Non-pigmented ciliary epithelial cell (primary cell): ENCODE measurements around the gene CTIF.

Experiments used
- DNase-seq: peaks from one replicate; pipeline ENCODE4 v3.0.0-alpha.2; 2010; ENCODE audit warnings: low read depth

CTIF gene

GRCh38 chr18:48621815-48622555 lies 83.2 kb downstream of the CTIF start:
- no peak for DNase-seq

- no peak for DNase-seq
These were observed 84.1 kb downstream of the CTIF start for GRCh38 chr18:48622911-48623431.

DNA sequence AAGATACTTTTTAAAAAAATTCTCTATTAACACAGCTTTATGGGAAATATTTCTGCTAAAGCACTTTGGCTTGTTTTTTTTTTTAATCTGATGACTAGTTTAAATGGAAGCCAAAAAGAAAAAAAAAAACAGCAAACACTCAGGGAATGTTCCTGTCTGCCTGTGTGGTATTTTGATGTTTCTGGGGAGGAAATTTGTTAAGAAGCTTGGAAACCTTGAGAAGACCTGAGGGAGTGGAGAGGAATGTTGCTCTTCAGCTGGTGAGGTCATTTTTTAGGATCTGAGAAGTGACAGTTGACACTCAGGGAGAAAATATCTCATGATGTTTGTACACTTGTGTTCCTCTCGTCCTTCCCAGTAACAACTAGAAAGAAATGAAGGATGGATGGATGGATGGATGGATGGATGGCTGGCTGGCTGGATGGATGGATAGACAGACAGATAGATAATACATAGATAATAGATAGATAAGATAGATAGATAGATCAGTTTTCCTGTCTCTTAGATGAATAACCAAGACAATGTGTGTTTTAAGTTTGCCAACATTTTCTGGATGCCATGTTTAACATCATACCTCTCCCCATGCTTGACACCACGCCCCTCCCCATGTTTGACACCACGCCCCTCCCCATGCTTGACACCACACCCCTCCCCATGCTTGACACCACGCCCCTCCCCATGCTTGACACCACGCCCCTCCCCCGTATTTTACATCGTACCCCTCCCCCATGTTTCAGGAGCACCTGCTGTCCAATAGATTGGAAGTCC lies 84.8 kb downstream of the CTIF start:
- DNase-seq, result peak; percentile 81

- no peak for DNase-seq
These were observed 86.0 kb downstream of the CTIF start for GRCh38 chr18:48624856-48625255.

DNA sequence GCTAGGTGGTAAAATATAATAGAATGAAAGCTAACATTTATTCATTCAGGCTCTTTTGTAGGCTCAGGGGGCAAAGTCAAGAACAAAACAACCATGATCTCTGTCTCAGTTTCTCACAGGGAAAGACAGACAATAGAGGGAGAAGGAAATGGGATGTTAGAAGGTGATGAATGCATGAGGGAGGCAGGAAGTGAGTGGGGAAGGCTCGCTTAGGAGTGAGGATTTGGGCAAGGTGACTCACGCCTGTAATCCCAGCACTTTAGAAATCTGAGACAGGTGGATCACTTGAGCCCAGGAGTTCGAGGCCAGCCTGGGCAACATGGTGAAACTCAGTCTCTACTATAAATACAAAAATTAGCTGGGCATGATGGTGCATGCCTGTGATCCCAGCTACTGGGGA lies 88.4 kb downstream of the CTIF start:
- DNase-seq, result no peak

- DNase-seq, result peak; percentile 98
These were observed 91.0 kb downstream of the CTIF start for GRCh38 chr18:48629730-48630324.

DNA sequence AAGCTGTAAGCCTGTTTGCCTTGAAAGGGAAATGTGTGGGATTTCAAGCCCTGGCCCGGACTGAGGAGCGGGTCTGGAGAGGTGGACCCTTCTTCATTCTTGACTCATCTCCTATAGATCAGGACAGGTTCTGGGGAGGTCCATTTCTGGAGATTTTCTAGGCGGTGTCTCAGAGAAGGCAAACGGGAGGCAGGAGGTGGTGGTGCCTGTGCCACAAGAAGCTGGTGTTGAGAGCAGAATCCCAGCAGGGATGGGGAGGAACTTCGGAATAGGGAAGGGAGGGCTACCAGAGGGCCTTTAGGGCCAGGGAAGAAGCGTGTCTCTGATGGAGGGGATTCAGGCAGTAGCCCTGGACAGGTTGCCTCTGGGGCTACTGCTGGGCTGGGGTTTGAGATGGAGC lies 93.0 kb downstream of the CTIF start:
- no peak for DNase-seq

DNA sequence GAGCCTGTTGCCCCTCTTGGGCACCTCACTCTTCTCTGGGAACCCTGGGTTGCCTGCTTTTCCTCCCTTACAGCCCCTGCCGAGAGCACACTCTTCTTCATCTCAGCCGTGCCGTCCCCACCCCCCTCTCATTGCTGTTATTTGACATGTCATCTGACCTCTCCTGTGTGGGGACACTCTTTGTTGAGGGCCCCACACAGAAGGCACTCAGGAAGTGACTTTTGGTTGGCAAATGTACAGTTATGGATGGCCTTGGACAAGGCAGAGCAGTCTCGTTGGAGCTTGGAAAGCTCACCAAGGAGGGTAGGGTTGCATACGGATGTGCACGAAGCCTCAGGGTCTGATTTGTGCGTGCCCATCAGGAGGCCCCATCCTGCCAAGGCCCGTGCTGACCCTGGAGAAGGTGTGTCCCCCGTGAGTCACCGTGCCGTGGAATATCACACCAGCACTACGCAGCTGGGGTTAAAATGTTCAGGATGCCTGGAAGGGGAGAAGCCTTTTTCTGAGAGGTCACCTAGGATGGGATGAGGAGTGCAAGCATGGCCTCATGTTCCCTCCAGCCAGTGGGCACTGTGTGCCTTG lies 93.9 kb downstream of the CTIF start:
- no peak for DNase-seq

DNA sequence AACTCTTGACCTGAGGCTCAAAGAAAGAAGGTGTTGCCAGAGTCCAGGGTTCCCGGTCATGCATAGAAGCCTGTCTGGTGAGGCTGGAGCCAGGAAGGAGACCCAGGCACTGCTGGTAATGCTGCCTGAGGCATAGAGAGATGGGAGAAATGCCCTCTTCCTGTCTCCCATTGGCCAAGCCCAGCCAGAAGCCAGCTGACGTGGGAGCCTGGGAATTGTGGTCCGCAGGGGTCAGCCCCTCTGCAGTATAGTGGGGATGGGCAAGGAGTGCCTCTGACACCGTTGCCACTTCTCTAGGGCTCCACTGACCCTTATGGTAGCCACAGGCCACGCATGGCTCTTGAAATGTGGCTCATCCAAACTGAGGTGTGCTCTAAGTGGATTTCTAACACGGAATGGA lies 95.7 kb downstream of the CTIF start:
- DNase-seq, result no peak

GRCh38 chr18:48634975-48635374 lies 96.1 kb downstream of the CTIF start:
- DNase-seq, result no peak

GRCh38 chr18:48635806-48636205 lies 97.0 kb downstream of the CTIF start:
- no peak for DNase-seq

- no peak for DNase-seq
These were observed 97.6 kb downstream of the CTIF start for GRCh38 chr18:48636436-48636835.

- no peak for DNase-seq
These were observed 98.5 kb downstream of the CTIF start for GRCh38 chr18:48637081-48637990.

DNA sequence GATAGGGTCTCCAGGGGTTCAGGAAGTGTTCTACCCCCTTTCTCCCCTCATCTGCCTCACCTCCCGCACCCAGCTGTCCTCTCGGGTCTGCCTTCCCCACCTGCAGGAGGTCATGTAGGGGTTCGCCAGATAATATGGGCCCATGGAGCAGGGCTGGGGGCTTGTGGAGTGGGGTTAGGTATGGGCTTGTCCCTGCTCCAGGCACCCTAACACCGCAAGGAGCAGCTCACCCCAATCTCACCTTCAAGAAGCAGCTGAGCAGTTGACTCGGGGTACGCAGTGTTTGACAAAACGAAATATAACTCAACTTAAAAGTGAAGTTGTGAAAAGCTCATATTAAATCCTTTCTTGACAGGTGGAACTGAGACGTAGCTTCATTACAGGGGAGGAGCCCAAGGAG lies 99.6 kb downstream of the CTIF start:
- DNase-seq, result no peak

DNA sequence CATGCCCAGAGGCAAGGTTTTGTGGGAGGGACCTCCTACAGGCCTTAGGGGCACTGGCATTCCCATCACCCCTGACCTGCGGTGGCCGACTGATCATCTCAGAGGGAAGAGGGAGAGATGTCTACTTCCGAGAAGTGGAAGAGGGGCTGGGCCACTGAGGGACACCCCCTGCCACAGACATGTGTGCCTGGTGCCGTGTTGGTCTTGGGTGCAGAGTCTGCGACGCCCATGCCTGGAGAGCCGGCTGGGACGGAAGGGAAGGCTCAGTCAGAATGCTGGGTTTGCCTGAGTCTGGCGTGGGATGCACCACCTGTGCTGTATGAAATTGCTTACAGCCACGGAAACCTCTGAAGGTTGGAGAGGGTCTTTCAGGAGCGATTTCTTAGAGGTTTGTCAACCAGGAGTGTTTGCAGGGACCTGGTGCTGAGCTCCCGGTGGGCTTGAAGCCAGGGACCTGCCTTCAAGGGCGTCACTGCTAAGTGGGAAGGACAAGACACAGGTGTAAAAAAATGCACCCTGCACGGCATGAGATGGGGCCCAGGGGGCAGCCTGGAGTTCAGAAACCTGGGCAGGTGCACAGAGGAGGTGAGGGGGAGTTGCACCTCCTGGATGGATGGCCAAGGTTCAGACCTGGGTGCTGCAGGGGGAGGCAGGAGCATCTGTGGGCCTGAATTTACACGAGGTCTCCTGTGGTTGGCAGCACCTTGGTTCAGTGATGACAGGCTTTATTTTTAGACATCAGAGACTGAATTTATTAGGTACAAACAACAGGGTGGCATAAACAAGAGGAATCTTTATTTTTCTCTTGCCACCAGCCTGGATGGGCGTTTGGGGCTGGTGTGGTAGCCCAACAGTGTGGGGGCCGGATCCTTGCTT lies 100.3 kb downstream of the CTIF start:
- DNase-seq, result no peak

- DNase-seq, result no peak
These were observed 101.1 kb downstream of the CTIF start for GRCh38 chr18:48639772-48640432.

DNA sequence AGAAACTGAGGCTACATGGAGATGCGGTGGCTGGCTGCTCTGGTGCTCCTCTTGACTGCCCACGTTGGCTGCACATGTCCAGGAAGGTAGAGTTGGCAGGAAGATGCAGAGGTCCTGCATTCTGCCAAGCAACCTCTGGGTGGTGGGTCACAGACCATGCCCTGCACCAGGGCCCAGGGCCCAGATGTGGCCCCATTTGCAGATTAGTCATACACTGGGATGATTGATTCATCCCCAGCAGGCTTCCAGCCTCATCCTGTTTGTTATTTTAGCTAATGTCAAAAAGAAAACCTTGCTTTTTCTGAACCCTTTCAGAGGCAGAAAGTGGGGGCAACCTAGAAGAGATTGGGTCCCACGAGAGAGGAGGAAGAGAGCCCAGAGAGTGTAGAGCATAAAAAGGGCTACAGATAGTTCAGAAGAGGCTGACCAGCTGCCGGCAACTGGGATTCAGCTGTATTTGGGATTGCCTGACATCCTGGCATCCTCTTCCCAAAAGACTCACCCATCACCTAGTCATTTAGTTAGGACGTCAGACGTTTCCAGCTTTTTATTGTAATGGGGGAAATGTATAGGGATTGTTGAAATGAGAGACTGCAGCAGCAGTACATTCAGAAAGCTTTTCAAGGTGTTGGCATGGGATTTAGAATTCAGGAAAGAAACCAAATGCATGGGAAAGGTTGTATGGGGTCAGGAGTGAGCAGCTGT lies 101.9 kb downstream of the CTIF start:
- DNase-seq, result no peak

DNA sequence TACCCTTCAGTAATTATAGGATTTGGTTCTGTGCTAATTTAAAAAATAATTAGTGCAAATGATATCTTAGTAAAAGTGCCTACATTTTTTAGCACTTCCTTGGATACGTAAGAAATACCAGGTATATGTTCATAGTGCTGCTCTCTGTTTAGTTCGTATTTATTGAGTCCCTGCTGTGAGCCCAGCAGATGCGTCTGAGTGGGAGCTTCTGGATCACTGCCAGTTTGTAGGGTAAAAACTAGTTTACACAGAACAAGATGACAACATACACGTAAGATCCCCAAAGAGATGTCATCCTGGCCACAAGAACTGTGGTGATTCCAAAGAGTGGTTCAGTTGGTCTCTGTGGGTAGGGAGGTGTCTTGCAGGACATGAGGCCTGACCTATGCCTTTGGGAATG lies 103.2 kb downstream of the CTIF start:
- DNase-seq, result no peak

DNA sequence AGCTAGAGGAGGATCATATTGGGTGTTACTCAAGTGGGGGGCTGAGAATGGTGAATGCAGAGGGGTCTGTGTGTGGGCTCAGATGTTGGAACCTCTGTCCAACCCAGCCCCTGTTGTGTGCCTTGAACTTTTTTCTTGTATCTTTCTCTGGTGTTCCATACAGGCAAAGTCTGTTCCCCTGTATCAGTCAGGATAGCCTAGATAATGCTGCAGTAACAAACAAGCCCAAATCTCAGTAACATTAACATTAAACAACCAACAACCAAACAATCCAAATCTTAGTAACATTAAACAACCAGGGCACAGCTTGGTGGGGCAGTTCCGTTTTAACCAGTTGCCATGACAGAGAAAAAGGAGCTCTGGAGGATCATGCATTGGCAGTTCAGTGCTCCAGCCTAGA lies 103.7 kb downstream of the CTIF start:
- DNase-seq, result no peak
